Measurements from ENCODE around the gene NEK1.

The NEK1 gene

GRCh38 chr4:169650227-169650936 is 38.0 kb upstream of the NEK1 start:
- Histone ChIP-seq H3K4me3 (ENCODE audit: low read length) (no peak overlapping the region), H3K4me2 (ENCODE audit: low read length) (no peak overlapping the region), H2BK5ac (ENCODE audit: low read length) (no peak overlapping the region), H4K8ac (ENCODE audit: low read depth, low read length) (no peak overlapping the region), H3K4ac (ENCODE audit: low read depth, low read length) (no peak overlapping the region), H2BK15ac (replicated peaks; ENCODE audit: low read depth) (no peak overlapping the region), H3K18ac (ENCODE audit: low read length) (no peak overlapping the region), H3K9ac (ENCODE audit: low read length) (no peak overlapping the region), H3K56ac (ENCODE audit: low read length) (no peak overlapping the region), H3K79me1 (ENCODE audit: low read length) (no peaks in the 10 kb centered on the region), H3K27ac (ENCODE audit: low read depth, low read length) (no peak overlapping the region), H3K4me1 (ENCODE audit: control insufficient read depth, low read depth, low read length) (no peaks in the 10 kb centered on the region), H3K23ac (ENCODE audit: low read length) (no peak overlapping the region), H3K27me3 (ENCODE audit: insufficient read depth, low read length, poor library complexity) (no peaks in the 10 kb centered on the region), H4K5ac (ENCODE audit: low read length) (no peak overlapping the region), H2AK5ac (ENCODE audit: low read length) (no peak overlapping the region), H2BK120ac (ENCODE audit: low read depth, low read length) (no peak overlapping the region), H3K79me2 (ENCODE audit: control insufficient read depth, insufficient read depth, low read length) (peaks cover 3% of the 10 kb centered on the region), H3K36me3 (ENCODE audit: control insufficient read depth, insufficient read depth, low read length) (no peaks in the 10 kb centered on the region)
- no peak for DNase-seq
- WGBS (ENCODE audit: extremely low coverage, insufficient coverage, low lambda C conversion rate) = no CpG with 5 or more reads among the region's 3 CpGs

GRCh38 chr4:169649545-169650226 is 37.3 kb upstream of the NEK1 start:
- H3K79me1 ChIP-seq (ENCODE audit: low read length) = no peaks in the 10 kb centered on the region
- H3K27me3 ChIP-seq (ENCODE audit: insufficient read depth, low read length, poor library complexity) = no peaks in the 10 kb centered on the region
- no peak overlapping the region for H3K4me3 ChIP-seq (ENCODE audit: low read length)
- no peak overlapping the region for H3K27ac ChIP-seq (ENCODE audit: low read depth, low read length)
- H3K4me1 ChIP-seq (ENCODE audit: control insufficient read depth, low read depth, low read length) = no peaks in the 10 kb centered on the region
- no peak overlapping the region for H3K4ac ChIP-seq (ENCODE audit: low read depth, low read length)
- H3K23ac ChIP-seq (ENCODE audit: low read length) = no peak overlapping the region
- H2BK15ac ChIP-seq (replicated peaks; ENCODE audit: low read depth) = no peak overlapping the region
- DNase-seq = no peak
- H2AK5ac ChIP-seq (ENCODE audit: low read length) = no peak overlapping the region
- no peak overlapping the region for H3K9ac ChIP-seq (ENCODE audit: low read length)
- H3K79me2 ChIP-seq (ENCODE audit: control insufficient read depth, insufficient read depth, low read length) = peaks cover 3% of the 10 kb centered on the region
- H4K5ac ChIP-seq (ENCODE audit: low read length) = no peak overlapping the region
- WGBS (ENCODE audit: extremely low coverage, insufficient coverage, low lambda C conversion rate) = no CpG with 5 or more reads among the region's 7 CpGs
- no peak overlapping the region for H3K56ac ChIP-seq (ENCODE audit: low read length)
- no peak overlapping the region for H2BK120ac ChIP-seq (ENCODE audit: low read depth, low read length)
- H2BK5ac ChIP-seq (ENCODE audit: low read length) = no peak overlapping the region
- H3K18ac ChIP-seq (ENCODE audit: low read length) = no peak overlapping the region
- H4K8ac ChIP-seq (ENCODE audit: low read depth, low read length) = no peak overlapping the region
- no peaks in the 10 kb centered on the region for H3K36me3 ChIP-seq (ENCODE audit: control insufficient read depth, insufficient read depth, low read length)
- H3K4me2 ChIP-seq (ENCODE audit: low read length) = no peak overlapping the region

- H2BK5ac ChIP-seq (ENCODE audit: low read length) = no peak overlapping the region
- no peak overlapping the region for H3K56ac ChIP-seq (ENCODE audit: low read length)
- no peaks in the 10 kb centered on the region for H3K27me3 ChIP-seq (ENCODE audit: insufficient read depth, low read length, poor library complexity)
- H3K4me2 ChIP-seq (ENCODE audit: low read length) = no peak overlapping the region
- no peak overlapping the region for H3K18ac ChIP-seq (ENCODE audit: low read length)
- H4K8ac ChIP-seq (ENCODE audit: low read depth, low read length) = no peak overlapping the region
- H3K4me3 ChIP-seq (ENCODE audit: low read length) = no peak overlapping the region
- H2AK5ac ChIP-seq (ENCODE audit: low read length) = no peak overlapping the region
- no peaks in the 10 kb centered on the region for H3K36me3 ChIP-seq (ENCODE audit: control insufficient read depth, insufficient read depth, low read length)
- H3K23ac ChIP-seq (ENCODE audit: low read length) = no peak overlapping the region
- no peaks in the 10 kb centered on the region for H3K79me1 ChIP-seq (ENCODE audit: low read length)
- no peaks in the 10 kb centered on the region for H3K79me2 ChIP-seq (ENCODE audit: control insufficient read depth, insufficient read depth, low read length)
- WGBS (ENCODE audit: extremely low coverage, insufficient coverage, low lambda C conversion rate) = no CpG with 5 or more reads among the region's 1 CpG
- no peak overlapping the region for H3K4ac ChIP-seq (ENCODE audit: low read depth, low read length)
- no peak overlapping the region for H2BK15ac ChIP-seq (replicated peaks; ENCODE audit: low read depth)
- H2BK120ac ChIP-seq (ENCODE audit: low read depth, low read length) = no peak overlapping the region
- no peak for DNase-seq
- H3K4me1 ChIP-seq (ENCODE audit: control insufficient read depth, low read depth, low read length) = no peaks in the 10 kb centered on the region
- no peak overlapping the region for H3K27ac ChIP-seq (ENCODE audit: low read depth, low read length)
- H3K9ac ChIP-seq (ENCODE audit: low read length) = no peak overlapping the region
- no peak overlapping the region for H4K5ac ChIP-seq (ENCODE audit: low read length)
Measured at GRCh38 chr4:169645627-169646026, 33.2 kb upstream of the NEK1 start.

GRCh38 chr4:169644802-169645201 is 32.4 kb upstream of the NEK1 start:
- H2BK15ac ChIP-seq (replicated peaks; ENCODE audit: low read depth) = no peak overlapping the region
- no peak overlapping the region for H2BK120ac ChIP-seq (ENCODE audit: low read depth, low read length)
- no peak overlapping the region for H4K5ac ChIP-seq (ENCODE audit: low read length)
- no peaks in the 10 kb centered on the region for H3K27me3 ChIP-seq (ENCODE audit: insufficient read depth, low read length, poor library complexity)
- H3K79me2 ChIP-seq (ENCODE audit: control insufficient read depth, insufficient read depth, low read length) = no peaks in the 10 kb centered on the region
- no peak overlapping the region for H3K18ac ChIP-seq (ENCODE audit: low read length)
- H3K36me3 ChIP-seq (ENCODE audit: control insufficient read depth, insufficient read depth, low read length) = no peaks in the 10 kb centered on the region
- no peak overlapping the region for H2BK5ac ChIP-seq (ENCODE audit: low read length)
- no peak overlapping the region for H2AK5ac ChIP-seq (ENCODE audit: low read length)
- no peak for DNase-seq
- no peak overlapping the region for H3K4ac ChIP-seq (ENCODE audit: low read depth, low read length)
- H3K4me3 ChIP-seq (ENCODE audit: low read length) = no peak overlapping the region
- no peak overlapping the region for H3K27ac ChIP-seq (ENCODE audit: low read depth, low read length)
- WGBS (ENCODE audit: extremely low coverage, insufficient coverage, low lambda C conversion rate) = no CpG with 5 or more reads among the region's 7 CpGs
- no peak overlapping the region for H3K4me2 ChIP-seq (ENCODE audit: low read length)
- H3K9ac ChIP-seq (ENCODE audit: low read length) = no peak overlapping the region
- no peak overlapping the region for H3K23ac ChIP-seq (ENCODE audit: low read length)
- no peak overlapping the region for H3K56ac ChIP-seq (ENCODE audit: low read length)
- H4K8ac ChIP-seq (ENCODE audit: low read depth, low read length) = no peak overlapping the region
- H3K4me1 ChIP-seq (ENCODE audit: control insufficient read depth, low read depth, low read length) = no peaks in the 10 kb centered on the region
- H3K79me1 ChIP-seq (ENCODE audit: low read length) = no peaks in the 10 kb centered on the region

- no peaks in the 10 kb centered on the region for H3K79me2 ChIP-seq (ENCODE audit: control insufficient read depth, insufficient read depth, low read length)
- H2BK5ac ChIP-seq (ENCODE audit: low read length) = no peak overlapping the region
- DNase-seq = no peak
- H3K18ac ChIP-seq (ENCODE audit: low read length) = no peak overlapping the region
- no peak overlapping the region for H4K5ac ChIP-seq (ENCODE audit: low read length)
- H3K27me3 ChIP-seq (ENCODE audit: insufficient read depth, low read length, poor library complexity) = no peaks in the 10 kb centered on the region
- H3K36me3 ChIP-seq (ENCODE audit: control insufficient read depth, insufficient read depth, low read length) = no peaks in the 10 kb centered on the region
- H3K4ac ChIP-seq (ENCODE audit: low read depth, low read length) = no peak overlapping the region
- H3K23ac ChIP-seq (ENCODE audit: low read length) = no peak overlapping the region
- H3K4me3 ChIP-seq (ENCODE audit: low read length) = no peak overlapping the region
- no peaks in the 10 kb centered on the region for H3K4me1 ChIP-seq (ENCODE audit: control insufficient read depth, low read depth, low read length)
- no peak overlapping the region for H2AK5ac ChIP-seq (ENCODE audit: low read length)
- no peak overlapping the region for H2BK15ac ChIP-seq (replicated peaks; ENCODE audit: low read depth)
- no peak overlapping the region for H2BK120ac ChIP-seq (ENCODE audit: low read depth, low read length)
- no peak overlapping the region for H3K56ac ChIP-seq (ENCODE audit: low read length)
- H3K79me1 ChIP-seq (ENCODE audit: low read length) = no peaks in the 10 kb centered on the region
- no peak overlapping the region for H3K9ac ChIP-seq (ENCODE audit: low read length)
- no peak overlapping the region for H3K4me2 ChIP-seq (ENCODE audit: low read length)
- H3K27ac ChIP-seq (ENCODE audit: low read depth, low read length) = no peak overlapping the region
- no peak overlapping the region for H4K8ac ChIP-seq (ENCODE audit: low read depth, low read length)
Measured at GRCh38 chr4:169640261-169640870, 28.0 kb upstream of the NEK1 start.
